ENCODE results near the gene BCAS1.

The BCAS1 gene

DNA sequence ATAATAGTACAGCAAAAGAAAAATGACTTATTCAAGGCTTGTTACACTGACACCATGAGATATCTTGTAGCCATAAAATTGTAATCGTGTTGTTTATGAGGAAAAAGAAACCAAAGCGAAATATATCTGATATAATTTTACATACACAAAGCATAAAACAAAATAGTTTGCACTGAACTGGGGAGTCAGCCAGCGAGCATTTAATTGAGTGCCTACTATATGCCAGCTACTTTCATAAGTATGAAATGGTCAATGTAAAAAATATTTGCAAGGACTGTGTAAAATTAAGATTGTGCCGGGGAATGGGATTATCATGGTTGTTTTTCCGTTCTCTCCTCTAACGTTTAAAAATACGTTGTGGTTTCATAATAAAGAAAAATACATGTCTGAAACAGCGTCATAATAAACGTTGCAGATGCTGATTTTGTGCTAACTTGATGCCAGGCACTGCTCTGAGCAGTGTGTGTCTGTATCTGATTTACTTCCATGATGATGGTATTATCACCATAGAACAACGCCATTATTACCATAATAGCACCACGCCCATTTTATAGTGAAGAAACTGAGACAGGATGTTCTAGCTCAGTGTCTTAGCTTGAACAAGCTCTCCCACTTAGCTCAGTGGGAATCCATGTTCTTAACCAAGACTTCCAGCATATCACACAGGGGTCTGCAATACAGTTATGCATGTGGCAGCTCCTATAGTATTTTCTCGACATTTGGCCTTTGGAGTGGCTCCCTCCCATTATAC, 144.6 kb downstream of the BCAS1 start:
- no peak for DNase-seq (ENCODE audit: low spot score)

DNA sequence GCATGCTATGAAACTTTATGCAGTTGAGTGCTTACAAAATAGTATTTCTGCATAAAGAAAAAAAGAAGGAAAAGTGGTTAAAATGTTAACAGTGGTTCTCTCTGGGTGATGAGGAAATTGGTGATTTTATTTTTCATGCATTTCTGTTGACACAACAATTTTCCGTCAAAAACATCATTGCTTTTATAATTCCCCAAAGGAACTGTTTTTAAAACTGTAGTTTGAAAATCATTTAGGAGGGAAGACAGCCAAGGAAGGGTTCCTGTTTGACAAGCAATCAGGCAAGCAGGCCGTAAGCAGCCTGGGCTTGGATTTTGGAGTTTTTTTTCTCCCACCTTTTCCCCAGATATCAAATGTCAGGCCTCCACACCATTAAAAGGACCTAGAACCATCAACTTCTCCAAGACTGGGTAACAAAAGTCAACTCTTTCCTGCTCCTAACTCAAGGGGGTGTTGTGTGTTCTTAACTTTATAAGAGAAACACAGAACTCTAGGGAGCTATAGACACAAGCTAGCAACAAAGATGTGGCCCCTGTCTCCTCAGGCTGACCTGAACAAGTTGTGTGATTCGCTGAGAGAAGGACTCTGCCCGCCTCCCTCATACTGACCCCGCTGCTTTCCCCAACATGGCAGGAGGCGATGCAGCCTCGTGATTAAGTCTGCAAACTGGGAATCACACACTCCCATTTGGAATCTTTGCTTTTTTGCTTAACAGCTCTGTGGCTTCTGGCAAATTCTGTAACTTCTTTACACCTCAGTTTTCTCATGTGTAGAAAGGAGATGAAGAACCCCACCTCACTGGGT, 146.6 kb downstream of the BCAS1 start:
- DNase-seq (ENCODE audit: low spot score), result no peak

DNA sequence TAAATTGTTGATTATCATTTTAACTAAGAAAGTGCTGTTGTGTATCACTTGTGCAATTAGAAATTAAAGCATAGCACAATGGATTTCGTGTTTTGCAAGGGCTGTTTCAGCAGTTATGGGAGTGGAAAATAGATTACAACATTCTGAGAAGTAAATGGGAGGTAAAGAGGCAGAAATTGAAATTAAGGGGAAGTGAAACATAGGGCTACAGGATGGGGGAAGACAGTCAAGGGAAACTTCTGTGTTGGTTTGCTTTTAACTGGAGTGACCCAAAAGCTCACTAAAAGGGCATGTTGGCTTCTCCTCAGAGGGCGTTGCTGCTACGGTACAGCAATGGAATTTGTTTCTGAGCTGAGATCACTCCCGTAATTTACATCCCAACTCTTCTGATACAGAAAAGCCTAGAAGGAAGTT, 147.5 kb downstream of the BCAS1 start:
- DNase-seq (ENCODE audit: low spot score), result no peak

DNA sequence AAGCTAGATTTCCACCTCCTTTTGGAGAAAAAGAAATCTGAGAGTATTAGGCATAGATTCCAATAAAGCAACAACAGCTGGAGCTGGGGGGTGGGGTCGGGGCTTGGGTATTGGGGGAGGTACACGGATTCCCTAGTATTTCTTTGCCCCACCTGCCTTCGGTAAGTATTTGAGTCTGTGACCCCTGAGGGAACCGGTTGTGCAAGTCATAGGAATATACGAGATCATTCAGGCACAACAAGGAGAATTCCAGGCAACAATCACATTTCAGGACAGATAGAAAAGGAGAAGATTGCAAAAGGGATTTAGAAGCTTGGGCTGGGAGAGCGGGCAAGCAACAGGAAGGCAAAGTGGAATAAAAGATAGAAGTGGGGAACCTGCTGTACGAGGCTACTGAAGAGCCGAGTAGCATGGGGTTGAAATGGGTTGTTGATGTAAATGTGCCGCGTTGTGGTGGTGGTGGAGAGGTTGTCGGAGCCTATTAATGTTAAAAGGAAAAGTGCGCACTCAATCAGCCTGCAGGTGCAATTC, 148.9 kb downstream of the BCAS1 start:
- DNase-seq (ENCODE audit: low spot score), result no peak

DNA sequence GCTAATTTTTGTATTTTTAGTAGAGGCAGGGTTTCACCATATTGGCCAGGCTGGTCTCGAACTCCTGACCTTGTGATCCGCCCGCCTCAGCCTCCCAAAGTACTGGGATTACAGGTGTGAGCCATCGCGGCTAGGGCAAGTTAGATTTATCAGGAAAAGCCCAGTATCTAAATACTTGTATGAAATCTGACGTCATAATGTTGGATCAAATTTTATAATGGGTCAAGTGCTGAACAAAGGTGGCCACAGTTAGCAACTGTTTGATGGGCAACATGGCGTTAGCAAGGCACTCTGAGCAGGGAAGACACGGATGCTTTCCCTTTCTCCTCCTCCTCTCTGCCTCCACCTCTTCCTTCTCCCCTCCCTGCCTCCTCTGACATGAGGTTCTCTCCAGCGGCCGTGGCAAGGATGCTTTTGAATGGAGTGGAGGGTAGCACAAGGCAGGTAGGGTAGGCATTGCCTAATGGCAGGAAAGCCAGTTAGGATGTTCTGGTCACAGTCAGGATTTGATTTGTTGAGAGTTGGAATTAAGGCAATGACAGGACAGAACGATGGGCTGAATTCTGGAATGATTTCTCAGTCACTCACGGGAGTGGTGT, 149.6 kb downstream of the BCAS1 start:
- no peak for DNase-seq (ENCODE audit: low spot score)

DNA sequence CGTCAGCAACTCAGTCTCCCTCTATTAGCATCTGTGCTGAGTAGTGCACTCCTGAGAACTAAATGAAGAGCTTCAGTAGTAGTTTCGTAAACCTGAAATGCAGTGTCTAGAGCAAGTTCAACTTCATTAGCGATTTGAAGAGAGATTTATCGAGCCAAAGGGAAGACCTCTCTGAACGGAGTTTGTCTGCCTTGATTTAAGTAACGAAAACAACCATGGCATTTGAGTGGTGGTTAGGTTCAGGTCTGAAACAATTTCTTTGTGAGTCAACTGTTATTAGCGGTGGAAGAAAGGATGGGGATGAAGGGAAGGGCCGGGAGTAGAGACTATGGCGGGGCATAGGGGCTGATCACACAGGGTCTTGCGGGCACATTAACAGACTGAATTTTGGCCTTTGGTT, 150.5 kb downstream of the BCAS1 start:
- DNase-seq (ENCODE audit: low spot score), result no peak

DNA sequence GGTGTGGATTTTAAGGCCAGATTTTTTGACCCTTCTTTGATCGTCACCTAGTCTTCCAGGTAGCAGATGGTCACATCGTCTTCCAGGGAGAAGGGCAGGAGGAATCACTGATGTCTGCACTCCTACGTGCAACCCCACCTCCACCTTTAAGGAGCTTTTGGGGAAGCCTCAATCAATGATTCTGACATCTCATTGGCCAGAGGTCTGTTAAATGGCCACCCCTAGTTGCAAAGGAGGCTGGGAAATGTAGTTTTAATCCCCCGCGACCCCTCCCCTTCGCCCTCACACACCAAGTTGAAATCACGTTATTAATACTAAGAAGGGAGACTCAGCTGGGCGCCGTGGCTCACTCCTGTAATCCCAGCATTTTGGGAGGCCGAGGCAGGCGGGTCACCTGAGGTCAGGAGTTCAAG, 151.4 kb downstream of the BCAS1 start:
- DNase-seq (ENCODE audit: low spot score), result no peak

DNA sequence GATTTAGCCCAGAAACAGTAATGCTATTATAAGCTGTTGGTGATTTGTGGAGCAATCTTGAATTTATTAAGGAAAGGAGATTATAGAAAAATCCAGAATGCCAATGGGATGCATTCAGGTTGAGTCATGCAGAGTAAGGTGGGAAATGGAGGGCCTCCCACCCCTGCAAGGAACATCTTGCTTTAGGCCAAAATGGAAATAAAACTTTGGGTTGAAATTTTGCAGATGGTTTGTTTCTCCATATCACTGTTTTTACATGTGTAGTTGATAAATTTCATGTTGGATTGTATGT, 152.4 kb downstream of the BCAS1 start:
- DNase-seq (ENCODE audit: low spot score), result no peak

DNA sequence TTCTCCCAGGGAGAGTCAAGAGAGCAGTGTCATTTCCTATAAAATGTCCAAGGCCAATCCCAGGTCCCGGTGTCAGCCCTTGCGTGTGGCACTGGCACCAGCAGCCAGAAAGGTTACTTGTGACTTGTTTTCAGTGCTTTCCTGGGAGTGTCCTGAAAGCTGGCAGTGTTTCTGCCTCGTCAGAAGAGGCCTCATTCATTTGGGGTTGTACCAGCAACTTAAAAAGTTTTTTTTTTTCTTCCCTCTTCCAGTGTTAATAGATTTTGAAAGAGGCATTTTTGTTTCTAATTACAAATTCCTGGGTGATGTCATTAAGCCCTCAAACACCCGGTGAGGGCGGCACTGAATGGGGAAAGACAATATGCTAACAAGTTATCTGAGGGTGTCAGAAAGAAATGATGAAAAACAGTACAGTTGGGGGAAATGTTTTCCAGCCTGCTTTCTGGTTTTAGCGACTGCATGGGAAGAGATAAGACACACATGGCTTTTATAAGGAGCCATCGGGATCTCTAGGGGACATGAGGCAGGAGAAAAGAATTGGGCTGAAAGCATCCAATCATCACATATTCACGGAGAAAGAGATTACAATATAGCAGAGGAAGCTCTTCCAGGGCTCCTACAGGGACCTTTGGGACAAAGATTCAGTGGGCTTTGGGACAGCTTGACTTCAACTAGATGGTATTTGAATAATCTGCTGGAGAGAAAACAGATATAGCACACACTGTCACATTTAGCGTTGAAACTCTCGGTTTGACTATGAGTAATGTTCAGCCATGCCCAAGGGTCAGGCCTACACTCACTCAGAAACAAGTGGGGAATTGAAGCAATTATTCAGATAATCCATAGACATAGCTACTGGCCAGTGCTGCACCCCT, 153.0 kb downstream of the BCAS1 start:
- DNase-seq (ENCODE audit: low spot score), result peak; percentile 43

DNA sequence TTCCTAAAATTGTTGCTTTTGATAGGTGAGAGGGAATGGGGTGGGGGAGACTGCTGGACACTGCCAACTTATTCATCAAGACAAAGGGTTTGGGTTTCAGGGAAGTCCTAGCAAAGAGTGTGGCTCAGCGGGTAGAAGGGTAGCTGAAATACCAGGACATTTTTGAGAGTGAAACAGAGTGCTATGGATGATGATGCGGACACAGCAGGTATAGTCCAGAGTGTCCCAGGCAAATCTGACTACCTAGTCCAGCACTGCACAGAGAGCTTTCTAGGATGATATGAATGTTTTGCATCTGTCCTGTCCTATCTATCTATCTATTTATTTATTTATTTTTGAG, 154.3 kb downstream of the BCAS1 start:
- no peak for DNase-seq (ENCODE audit: low spot score)

DNA sequence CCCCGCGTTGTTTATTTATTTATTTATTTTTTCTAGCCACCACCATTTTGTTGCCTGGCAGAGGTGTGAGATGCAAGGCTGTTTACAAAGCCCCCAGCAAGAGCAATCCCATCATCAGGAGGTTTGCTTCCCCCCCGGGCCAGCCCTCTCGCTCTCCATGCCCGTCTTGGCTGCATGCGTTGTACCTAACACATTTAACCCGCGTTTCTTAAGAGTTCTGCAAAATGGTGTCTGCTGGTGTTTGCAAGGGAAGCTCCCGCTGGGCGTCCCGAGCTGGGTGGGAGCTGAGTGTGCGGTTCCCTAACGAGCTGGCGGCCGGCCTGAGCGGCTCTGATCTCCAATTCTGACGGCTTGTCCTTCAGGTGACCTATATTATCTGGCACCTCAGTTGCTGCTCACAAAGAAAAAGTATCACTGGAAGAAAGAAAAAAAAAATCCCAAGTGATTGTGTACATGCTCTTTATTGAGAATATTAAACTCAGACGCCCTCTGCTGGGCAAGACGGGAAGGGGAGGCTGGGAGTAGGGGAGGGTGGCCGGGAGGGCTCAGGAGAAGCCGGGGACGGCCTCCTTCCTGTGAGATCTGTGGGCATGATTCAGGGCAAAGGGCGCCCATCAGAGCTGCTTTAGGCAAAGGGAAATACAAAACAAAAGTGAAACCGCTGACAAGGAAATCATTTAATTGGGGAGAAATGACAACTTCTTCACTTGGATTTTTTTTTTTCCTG, 154.8 kb downstream of the BCAS1 start:
- peak; percentile 88 for DNase-seq (ENCODE audit: low spot score)

DNA sequence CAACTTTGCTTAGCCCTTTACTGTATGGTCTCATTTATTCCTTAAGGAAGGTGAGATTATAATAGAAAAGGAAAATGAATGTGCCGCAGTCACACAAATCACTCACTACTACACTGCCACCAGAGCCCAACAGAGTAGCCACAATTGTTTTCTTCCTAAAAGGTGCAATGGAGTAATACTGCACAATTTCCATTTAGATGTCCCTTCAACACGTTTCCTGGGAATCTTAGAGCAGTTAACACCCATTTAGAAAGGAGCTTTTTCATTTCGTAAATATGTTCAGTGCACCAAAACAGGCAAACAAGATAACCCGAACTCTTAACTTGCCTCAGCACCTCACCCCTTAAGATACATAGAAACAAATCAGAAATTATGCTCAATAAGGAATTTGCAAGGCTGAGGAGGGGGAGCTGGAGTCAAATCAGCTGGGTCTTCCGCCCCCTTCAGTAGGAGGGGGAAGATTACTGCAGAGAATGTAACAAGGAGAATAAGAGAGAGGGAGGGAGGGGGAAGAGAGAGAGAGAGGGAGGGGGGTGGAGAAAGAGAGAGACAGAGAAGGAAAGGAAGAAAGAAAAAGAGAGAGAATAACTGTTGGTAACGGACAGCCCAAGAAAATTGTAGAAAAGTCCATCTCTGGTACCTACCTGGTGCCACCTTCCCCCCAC, 155.5 kb downstream of the BCAS1 start:
- no peak for DNase-seq (ENCODE audit: low spot score)

DNA sequence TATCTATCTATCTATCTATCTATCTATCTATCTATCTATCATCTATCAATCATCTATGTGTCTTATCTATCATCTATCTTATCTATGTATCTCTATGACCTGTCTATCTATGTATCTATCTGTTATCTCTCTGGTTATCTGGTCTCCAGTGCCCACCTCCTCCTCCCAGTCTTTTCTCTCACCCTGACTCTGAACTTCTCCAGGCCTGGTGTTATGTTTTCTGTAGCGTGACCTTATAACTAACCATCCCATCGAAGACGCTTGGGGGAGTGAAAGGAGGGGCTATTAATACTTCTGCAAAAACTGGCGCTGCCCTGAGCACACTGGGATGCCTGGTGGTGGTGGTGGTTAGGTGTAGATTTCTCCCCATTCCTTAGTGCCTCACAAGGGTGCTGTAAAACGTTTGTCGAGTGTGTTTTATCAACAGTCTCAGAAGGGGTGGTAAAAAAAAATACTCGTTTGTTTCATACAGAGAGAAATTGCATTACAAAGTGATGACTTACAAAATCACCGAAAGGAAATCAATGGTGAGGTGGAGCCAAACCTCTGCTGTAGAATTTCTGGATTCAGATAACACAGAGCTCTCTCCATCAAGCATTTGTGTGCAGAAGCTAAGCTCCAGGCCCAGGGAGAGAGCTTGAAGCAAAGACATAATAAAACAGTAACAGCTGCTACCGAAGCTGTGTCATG, 156.2 kb downstream of the BCAS1 start:
- DNase-seq (ENCODE audit: low spot score), result no peak

DNA sequence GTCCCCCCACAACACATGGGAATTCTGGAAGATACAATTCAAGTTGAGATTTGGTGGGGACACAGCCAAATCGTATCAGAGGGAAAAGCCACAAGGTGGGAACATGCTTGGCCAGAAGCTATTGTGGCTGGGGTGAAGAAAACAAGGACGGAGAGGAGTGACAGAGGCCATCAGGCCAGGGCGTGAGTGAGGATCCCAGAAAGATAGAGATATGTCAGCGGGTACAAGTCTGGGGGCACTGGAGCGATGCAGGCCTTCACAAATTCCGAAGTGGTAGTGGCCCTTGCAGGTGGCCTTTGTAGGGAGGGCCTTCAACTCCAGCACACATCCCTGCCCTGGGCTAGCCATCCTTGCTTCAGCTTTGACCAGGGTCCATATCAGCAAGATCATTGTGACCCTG, 159.1 kb downstream of the BCAS1 start:
- no peak for DNase-seq (ENCODE audit: low spot score)

DNA sequence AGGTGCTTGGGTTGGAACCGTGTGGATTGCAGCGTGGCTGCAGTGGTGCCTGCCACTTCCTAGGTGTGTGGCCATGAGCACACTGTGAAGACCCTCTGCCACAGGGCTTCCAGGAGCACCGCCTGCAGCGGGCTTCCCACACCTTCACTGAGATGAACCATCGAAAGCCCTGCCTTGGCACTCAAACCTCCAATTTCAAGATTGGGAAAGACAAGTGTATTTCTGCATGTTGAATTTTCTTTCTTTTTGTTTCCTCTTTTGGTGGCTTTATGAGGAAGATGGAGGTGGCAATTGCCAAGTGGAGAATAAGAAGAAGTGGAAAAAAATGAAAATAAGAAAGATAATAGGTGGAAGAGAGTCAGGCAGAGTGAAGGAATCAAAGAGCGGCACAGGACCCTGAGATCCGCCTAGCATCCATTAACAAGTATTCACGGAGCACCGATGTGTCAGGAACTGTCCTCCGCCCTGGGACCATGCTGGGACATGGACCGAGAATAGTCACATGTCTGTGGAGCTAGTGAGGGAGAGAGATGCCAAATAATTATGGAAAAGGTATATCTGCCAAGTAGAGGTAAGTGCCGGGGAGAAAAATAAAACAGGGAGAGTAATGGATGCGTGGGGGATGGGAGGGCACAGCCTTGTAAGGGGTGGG, 159.9 kb downstream of the BCAS1 start:
- DNase-seq (ENCODE audit: low spot score), result no peak

DNA sequence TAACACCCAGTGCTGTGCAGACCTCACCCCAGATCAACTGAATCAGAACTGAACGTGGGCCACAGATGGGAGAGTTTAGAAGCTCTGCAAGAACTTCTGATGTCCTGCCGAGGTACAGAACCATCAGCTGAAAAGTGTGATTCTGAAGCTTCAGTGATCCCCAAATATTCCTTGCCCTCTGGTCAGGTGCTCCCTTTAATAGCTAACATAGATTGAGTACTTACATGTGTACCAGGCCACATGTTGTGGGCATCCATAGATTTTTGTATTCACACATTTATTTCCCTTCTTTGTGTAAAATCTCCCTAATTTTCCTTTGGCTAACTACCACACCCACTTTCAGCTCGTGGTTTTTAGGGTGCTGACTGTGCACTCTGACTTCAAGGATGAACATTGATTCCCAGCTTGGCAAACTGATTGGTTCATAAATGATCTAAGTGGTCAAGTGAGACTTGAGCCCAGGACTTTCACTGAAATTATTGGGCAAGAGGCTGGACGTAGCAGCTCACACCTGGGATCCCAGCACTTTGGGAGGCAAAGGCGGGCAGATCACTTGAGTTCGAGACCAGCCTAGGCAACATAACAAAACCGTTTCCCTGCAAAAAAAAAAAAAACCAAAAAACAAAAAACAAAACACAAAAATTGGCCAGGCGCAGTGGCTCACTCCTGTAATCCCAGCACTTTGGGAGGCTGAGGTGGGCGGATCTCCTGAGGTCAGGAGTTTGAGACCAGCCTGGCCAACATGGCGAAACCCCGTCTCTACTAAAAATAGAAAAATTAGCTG, 162.2 kb downstream of the BCAS1 start:
- DNase-seq (ENCODE audit: low spot score), result no peak

DNA sequence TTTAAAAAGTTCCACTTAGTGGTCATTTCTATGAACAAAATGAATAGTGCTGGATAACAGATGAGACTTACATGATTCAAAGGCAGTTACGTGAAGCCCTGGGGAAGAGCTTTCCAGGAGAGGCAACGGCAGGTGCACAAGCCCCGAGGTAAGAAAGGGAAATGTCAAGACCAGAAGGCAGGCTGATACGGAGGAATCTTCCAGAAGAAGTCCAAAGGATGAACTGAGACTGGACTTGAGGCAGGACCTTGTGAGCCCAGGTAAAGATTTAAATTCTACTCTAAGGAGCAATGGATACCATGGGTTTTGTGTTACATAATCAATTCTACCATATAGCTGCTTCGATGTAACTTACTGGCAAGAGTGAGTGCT, 164.6 kb downstream of the BCAS1 start:
- DNase-seq (ENCODE audit: low spot score), result no peak

DNA sequence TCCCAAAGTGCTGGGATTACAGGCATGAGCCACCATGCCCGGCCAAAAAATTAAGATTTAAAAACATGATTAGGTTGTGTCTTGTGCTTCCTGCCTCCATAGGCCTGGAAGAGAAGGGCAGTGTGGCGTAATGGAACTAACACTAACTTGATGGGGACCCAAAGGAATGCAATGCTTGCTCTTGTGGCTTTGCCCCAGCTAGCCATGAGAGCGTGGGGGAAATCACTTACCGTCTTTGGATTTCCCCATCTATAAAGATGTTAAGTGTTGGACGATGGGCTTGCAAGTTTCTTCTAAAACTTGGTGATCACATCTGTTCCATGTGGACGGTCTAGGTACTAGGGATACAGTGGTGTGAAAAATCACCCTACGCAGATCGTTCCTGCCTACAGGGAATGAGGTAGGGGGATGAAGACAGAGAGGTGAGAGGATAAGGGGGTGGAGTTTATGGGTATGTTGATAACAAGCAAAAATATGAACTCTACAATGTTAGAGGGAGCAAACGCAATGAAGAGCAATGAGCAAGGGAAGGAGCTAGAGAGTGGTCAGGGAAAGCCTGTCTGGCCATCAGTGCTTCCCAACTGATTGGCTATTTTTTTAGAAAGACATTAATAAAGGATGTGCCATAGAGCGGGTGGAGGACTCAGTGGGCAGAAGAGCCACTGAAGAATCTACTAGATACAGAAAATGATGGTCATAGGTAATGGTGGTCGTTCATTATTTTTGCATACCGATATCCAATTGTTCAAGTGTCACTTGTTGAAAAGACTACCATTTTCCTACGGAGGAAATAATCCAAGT, 165.2 kb downstream of the BCAS1 start:
- no peak for DNase-seq (ENCODE audit: low spot score)
